Testis (tissue), 2 donors: ENCODE measurements around the gene STYXL2.

ENCODE experiments used
- POLR2A ChIP-seq: fragments of 450-650 bp; IDR thresholded peaks from one replicate; pipeline ENCODE4 v1.6.1; 2017; ENCODE audit warnings: antibody characterized with exemption, mild to moderate bottlenecking, moderate library complexity
- TF ChIP-seq, protein P1 (sequence below), 3 experiments: fragments of 450-650 bp in 2 of 3; fragments of 200-600 bp in 1 of 3; sonication (generic) in 1 of 3; IDR thresholded peaks; one replicate each; pipeline ENCODE4 v1.5.1; 2016 to 2019; ENCODE audit warnings: antibody characterized with exemption in 3 of 3, mild to moderate bottlenecking in 2 of 3, moderate library complexity in 1 of 3

- TF ChIP-seq, protein P1, sequence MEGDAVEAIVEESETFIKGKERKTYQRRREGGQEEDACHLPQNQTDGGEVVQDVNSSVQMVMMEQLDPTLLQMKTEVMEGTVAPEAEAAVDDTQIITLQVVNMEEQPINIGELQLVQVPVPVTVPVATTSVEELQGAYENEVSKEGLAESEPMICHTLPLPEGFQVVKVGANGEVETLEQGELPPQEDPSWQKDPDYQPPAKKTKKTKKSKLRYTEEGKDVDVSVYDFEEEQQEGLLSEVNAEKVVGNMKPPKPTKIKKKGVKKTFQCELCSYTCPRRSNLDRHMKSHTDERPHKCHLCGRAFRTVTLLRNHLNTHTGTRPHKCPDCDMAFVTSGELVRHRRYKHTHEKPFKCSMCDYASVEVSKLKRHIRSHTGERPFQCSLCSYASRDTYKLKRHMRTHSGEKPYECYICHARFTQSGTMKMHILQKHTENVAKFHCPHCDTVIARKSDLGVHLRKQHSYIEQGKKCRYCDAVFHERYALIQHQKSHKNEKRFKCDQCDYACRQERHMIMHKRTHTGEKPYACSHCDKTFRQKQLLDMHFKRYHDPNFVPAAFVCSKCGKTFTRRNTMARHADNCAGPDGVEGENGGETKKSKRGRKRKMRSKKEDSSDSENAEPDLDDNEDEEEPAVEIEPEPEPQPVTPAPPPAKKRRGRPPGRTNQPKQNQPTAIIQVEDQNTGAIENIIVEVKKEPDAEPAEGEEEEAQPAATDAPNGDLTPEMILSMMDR (IDR thresholded peaks at IDR 0.05) = no peak
- no peak for TF ChIP-seq POLR2A
Measured at GRCh38 chr1:167065471-167065870, 28.4 kb upstream of the STYXL2 start.
